HCT116 (cell line): ENCODE measurements around the gene ANKRD26. TPM values are rescaled to one million over a fixed set of nuclear protein-coding genes. Genes with fewer than 3 reads are reported as not detected.

ENCODE experiments used
- ATAC-seq: fragments of 200-7000 bp; cut with Tn5 transposase; 2 replicates; pipeline ENCODE4 v1.9.1; 2020; ENCODE audit warnings: mild to moderate bottlenecking, moderate library complexity
- BruUV-seq: library from RNA; stranded (reverse); fragments of 400-500 nt; replicated peaks from 2 replicates; lab custom pipeline; 2021; lab: Mats Ljungman, UMichigan
- CTCF ChIA-PET: fragments of 300-600 bp; sonication (Branson Sonifier 250); formaldehyde crosslinking; loops from one replicate; lab custom pipeline; 2021; ENCODE audit warnings: antibody characterized with exemption; lab: Charles Lee
- POLR2A ChIA-PET: fragments of 300-600, 350-600 bp; sonication (Branson Sonifier 250); formaldehyde crosslinking; loops from one replicate; lab custom pipeline; 2021; ENCODE audit warnings: antibody characterized with exemption; lab: Charles Lee
- RAD21 ChIA-PET, 2 experiments: fragments of 300-600 bp; sonication (Branson Sonifier 250); formaldehyde crosslinking; loops; one replicate each; lab custom pipeline; 2023; ENCODE audit warnings: low total read pairs in 2 of 2; ENCODE audit not compliant: uncharacterized antibody in 2 of 2, unreplicated experiment in 2 of 2, low non-redundant PET in 1 of 2; lab: Charles Lee
- DNase-seq: peaks from one replicate; pipeline ENCODE4 v3.0.0-alpha.2; 2010; ENCODE audit warnings: low read depth, low spot score
- H2AFZ ChIP-seq: fragments of 200-600 bp; shearing (Covaris generic), sonication (generic); 2 replicates; pipeline ENCODE4 v1.6.1; 2017; ENCODE audit warnings: low read depth, mixed run types, mixed read lengths, antibody characterized with exemption, low read length; ENCODE audit not compliant: poor library complexity, severe bottlenecking
- H3K27ac ChIP-seq: 2 replicates; pipeline ENCODE4 v1.5.1; 2012; ENCODE audit warnings: low read depth, low read length
- H3K27me3 ChIP-seq: fragments of 200-600 bp; sonication (generic); 2 replicates; pipeline ENCODE4 v1.6.1; 2016; ENCODE audit warnings: mixed run types, low read length, mixed read lengths; ENCODE audit not compliant: insufficient read depth
- H3K36me3 ChIP-seq, 2 experiments: fragments of 200-500 bp in 1 of 2; fragments of 200-600 bp in 1 of 2; sonication (Bioruptor generic) in 1 of 2; sonication (generic) in 1 of 2; 2 replicates each; pipeline versions ENCODE4 v1.5.1 to v1.6.1; 2014 to 2016; ENCODE audit warnings: low read length in 2 of 2, inconsistent platforms in 1 of 2, mixed read lengths in 1 of 2, mixed run types in 1 of 2; ENCODE audit not compliant: insufficient read depth in 2 of 2, control insufficient read depth in 1 of 2
- H3K4me1 ChIP-seq, 2 experiments: fragments of 200-600 bp in 1 of 2; sonication (generic) in 1 of 2; 2 replicates each; pipeline versions ENCODE4 v1.5.1 to v1.6.1; 2012 to 2017; ENCODE audit warnings: low read length in 2 of 2, inconsistent platforms in 1 of 2, mild to moderate bottlenecking in 1 of 2, mixed read lengths in 1 of 2, mixed run types in 1 of 2, moderate library complexity in 1 of 2; ENCODE audit not compliant: insufficient read depth in 2 of 2, control insufficient read depth in 1 of 2
- H3K4me2 ChIP-seq: fragments of 200-600 bp; sonication (generic); 2 replicates; pipeline ENCODE4 v1.6.1; 2017; ENCODE audit warnings: mixed run types, low read length, mixed read lengths
- H3K4me3 ChIP-seq, 2 experiments: fragments of 200-600 bp in 1 of 2; sonication (generic) in 1 of 2; replicated peaks in 1 of 2; 2 replicates each; pipeline ENCODE4 v1.5.1; 2011 to 2016; ENCODE audit warnings: low read length in 2 of 2, control low read depth in 1 of 2, low read depth in 1 of 2, mild to moderate bottlenecking in 1 of 2, mixed read lengths in 1 of 2, mixed run types in 1 of 2
- H3K79me2 ChIP-seq: fragments of 200-600 bp; sonication (generic); 2 replicates; pipeline ENCODE4 v1.6.1; 2017; ENCODE audit warnings: mild to moderate bottlenecking, mixed run types, low read length, moderate library complexity, mixed read lengths; ENCODE audit not compliant: insufficient read depth
- H3K9ac ChIP-seq: fragments of 200-600 bp; sonication (generic); 2 replicates; pipeline ENCODE4 v1.6.1; 2016; ENCODE audit warnings: low read length, mixed read lengths
- H3K9me2 ChIP-seq: fragments of 200-600 bp; sonication (generic), shearing (Covaris generic); 2 replicates; pipeline ENCODE4 v1.6.1; 2017; ENCODE audit warnings: mixed run types, mild to moderate bottlenecking, moderate library complexity; ENCODE audit not compliant: insufficient read depth
- H3K9me3 ChIP-seq, 2 experiments: fragments of 200-500 bp in 1 of 2; fragments of 200-600 bp in 1 of 2; sonication (Bioruptor generic) in 1 of 2; sonication (generic) in 1 of 2; 2 replicates each; pipeline ENCODE4 v1.6.1; 2014 to 2017; ENCODE audit warnings: low read length in 2 of 2, mixed read lengths in 2 of 2, inconsistent platforms in 1 of 2, low read depth in 1 of 2, mild to moderate bottlenecking in 1 of 2, mixed run types in 1 of 2, moderate library complexity in 1 of 2; ENCODE audit not compliant: control insufficient read depth in 1 of 2, insufficient read depth in 1 of 2
- H4K20me1 ChIP-seq: fragments of 200-600 bp; sonication (generic), shearing (Covaris generic); 2 replicates; pipeline ENCODE4 v1.6.1; 2017; ENCODE audit warnings: mixed run types, mild to moderate bottlenecking, moderate library complexity; ENCODE audit not compliant: insufficient read depth
- CEBPB ChIP-seq: IDR thresholded peaks from 2 replicates; pipeline ENCODE4 v1.6.1; 2012; ENCODE audit warnings: low read depth
- EGR1 ChIP-seq: IDR thresholded peaks from 2 replicates; pipeline ENCODE4 v1.6.1; 2012; ENCODE audit warnings: low read depth
- ELF1 ChIP-seq: IDR thresholded peaks from 2 replicates; pipeline ENCODE4 v1.6.1; 2012; ENCODE audit warnings: low read depth, borderline replicate concordance
- EZH2 ChIP-seq: fragments of 200-600 bp; sonication (generic); IDR thresholded peaks from 2 replicates; pipeline ENCODE4 v1.6.1; 2017; ENCODE audit warnings: antibody characterized with exemption, mixed run types
- EZH2phosphoT487 ChIP-seq: fragments of 200-600 bp; IDR thresholded peaks from 2 replicates; pipeline ENCODE4 v1.6.1; 2018; ENCODE audit warnings: antibody characterized with exemption, borderline replicate concordance
- JUND ChIP-seq: IDR thresholded peaks from 2 replicates; pipeline ENCODE4 v1.6.1; 2012
- POLR2AphosphoS5 ChIP-seq: IDR thresholded peaks from 2 replicates; pipeline ENCODE4 v1.6.1; 2011; ENCODE audit warnings: mild to moderate bottlenecking, low read depth, low read length, moderate library complexity
- SP1 ChIP-seq: IDR thresholded peaks from 2 replicates; pipeline ENCODE4 v1.6.1; 2012; ENCODE audit warnings: low read depth
- SRF ChIP-seq: IDR thresholded peaks from 2 replicates; pipeline ENCODE4 v1.6.1; 2012; ENCODE audit warnings: low read depth
- YY1 ChIP-seq: IDR thresholded peaks from 2 replicates; pipeline ENCODE4 v1.6.1; 2011; ENCODE audit warnings: low read length, low read depth, moderate library complexity, mild to moderate bottlenecking; ENCODE audit not compliant: insufficient replicate concordance; ENCODE audit errors: extremely low read depth
- ZFX ChIP-seq: fragments of 450-650 bp; IDR thresholded peaks from 2 replicates; pipeline ENCODE4 v1.6.1; 2017
- intact Hi-C: fragments of 100-400 bp; cut with micrococcal nuclease; formaldehyde crosslinking; loops from 2 replicates; pipeline ENCODE4 v1.10.0; 2022
- total RNA-seq: library from RNA; stranded (reverse); gene quantifications from one replicate; pipeline ENCODE4 v1.2.1, GENCODE V29; 2021; ENCODE audit not compliant: unreplicated experiment
- TF ChIP-seq, protein P1 (sequence below): IDR thresholded peaks from 2 replicates; pipeline ENCODE4 v1.6.1; 2012
- TF ChIP-seq, protein P2 (sequence below): IDR thresholded peaks from 2 replicates; pipeline ENCODE4 v1.6.1; 2012; ENCODE audit warnings: low read depth
- TF ChIP-seq, protein P3 (sequence below): IDR thresholded peaks from 2 replicates; pipeline ENCODE4 v1.6.1; 2011; ENCODE audit warnings: mild to moderate bottlenecking, low read length, moderate library complexity; ENCODE audit not compliant: insufficient replicate concordance; ENCODE audit errors: extremely low read depth
- TF ChIP-seq, protein P4 (sequence below): IDR thresholded peaks from 2 replicates; pipeline ENCODE4 v1.6.1; 2012
- TF ChIP-seq, protein P5 (sequence below), 3 experiments: fragments of 200-600 bp in 1 of 3; sonication (generic) in 1 of 3; IDR thresholded peaks in 2 of 3; conservative IDR thresholded peaks in 1 of 3; 2 replicates each; pipeline ENCODE4 v1.5.1; 2012 to 2017; ENCODE audit warnings: low read depth in 2 of 3, low read length in 2 of 3, antibody characterized with exemption in 1 of 3, borderline replicate concordance in 1 of 3, control low read depth in 1 of 3, mild to moderate bottlenecking in 1 of 3, mixed read lengths in 1 of 3, mixed run types in 1 of 3, moderate library complexity in 1 of 3; ENCODE audit not compliant: insufficient read depth in 1 of 3

ANKRD26 gene
- total RNA-seq, 1 experiment from 2014 or later: 5.5 TPM

DNA sequence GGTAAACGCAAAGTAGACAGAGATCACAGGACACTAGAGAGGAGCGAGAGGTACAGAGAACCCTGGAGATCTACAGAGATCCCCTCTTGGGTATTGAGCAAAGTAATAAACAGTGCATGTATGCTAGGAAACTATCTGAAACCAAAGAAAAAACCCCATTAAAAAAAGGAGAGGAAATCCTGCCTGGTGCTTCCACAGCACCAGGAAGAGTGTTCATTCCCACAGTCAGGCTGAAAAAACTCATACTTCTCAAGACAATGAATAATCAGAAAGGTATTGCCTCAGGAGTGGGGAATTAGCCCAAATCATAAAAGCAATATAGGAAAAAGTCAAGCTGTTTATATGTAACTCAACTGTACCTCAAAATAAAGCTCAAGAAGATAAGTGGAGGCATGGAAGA lies 59.1 kb downstream of the ANKRD26 start:
- H3K36me3 ChIP-seq: peaks cover 5 to 7% of the 10 kb centered on the region in 2 experiments; a peak in 2 of 4 replicates
- POLR2A ChIA-PET: no interaction called here
- H3K27ac ChIP-seq: no peak overlapping the region
- ATAC-seq: no peak
- H3K9me3 ChIP-seq: no peaks in the 10 kb centered on the region
- no peak overlapping the region for H3K9ac ChIP-seq
- H3K4me1 ChIP-seq: no peaks in the 10 kb centered on the region
- TF ChIP-seq EZH2phosphoT487 (no peak), EZH2 (no peak), POLR2AphosphoS5 (no peak), JUND (no peak), ELF1 (no peak), SP1 (no peak), SRF (no peak), YY1 (no peak), CEBPB (no peak), EGR1 (no peak), ZFX (no peak)
- TF ChIP-seq, protein P1, sequence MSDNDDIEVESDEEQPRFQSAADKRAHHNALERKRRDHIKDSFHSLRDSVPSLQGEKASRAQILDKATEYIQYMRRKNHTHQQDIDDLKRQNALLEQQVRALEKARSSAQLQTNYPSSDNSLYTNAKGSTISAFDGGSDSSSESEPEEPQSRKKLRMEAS: no peak
- TF ChIP-seq, protein P2, sequence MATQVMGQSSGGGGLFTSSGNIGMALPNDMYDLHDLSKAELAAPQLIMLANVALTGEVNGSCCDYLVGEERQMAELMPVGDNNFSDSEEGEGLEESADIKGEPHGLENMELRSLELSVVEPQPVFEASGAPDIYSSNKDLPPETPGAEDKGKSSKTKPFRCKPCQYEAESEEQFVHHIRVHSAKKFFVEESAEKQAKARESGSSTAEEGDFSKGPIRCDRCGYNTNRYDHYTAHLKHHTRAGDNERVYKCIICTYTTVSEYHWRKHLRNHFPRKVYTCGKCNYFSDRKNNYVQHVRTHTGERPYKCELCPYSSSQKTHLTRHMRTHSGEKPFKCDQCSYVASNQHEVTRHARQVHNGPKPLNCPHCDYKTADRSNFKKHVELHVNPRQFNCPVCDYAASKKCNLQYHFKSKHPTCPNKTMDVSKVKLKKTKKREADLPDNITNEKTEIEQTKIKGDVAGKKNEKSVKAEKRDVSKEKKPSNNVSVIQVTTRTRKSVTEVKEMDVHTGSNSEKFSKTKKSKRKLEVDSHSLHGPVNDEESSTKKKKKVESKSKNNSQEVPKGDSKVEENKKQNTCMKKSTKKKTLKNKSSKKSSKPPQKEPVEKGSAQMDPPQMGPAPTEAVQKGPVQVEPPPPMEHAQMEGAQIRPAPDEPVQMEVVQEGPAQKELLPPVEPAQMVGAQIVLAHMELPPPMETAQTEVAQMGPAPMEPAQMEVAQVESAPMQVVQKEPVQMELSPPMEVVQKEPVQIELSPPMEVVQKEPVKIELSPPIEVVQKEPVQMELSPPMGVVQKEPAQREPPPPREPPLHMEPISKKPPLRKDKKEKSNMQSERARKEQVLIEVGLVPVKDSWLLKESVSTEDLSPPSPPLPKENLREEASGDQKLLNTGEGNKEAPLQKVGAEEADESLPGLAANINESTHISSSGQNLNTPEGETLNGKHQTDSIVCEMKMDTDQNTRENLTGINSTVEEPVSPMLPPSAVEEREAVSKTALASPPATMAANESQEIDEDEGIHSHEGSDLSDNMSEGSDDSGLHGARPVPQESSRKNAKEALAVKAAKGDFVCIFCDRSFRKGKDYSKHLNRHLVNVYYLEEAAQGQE: no peak
- TF ChIP-seq, protein P3, sequence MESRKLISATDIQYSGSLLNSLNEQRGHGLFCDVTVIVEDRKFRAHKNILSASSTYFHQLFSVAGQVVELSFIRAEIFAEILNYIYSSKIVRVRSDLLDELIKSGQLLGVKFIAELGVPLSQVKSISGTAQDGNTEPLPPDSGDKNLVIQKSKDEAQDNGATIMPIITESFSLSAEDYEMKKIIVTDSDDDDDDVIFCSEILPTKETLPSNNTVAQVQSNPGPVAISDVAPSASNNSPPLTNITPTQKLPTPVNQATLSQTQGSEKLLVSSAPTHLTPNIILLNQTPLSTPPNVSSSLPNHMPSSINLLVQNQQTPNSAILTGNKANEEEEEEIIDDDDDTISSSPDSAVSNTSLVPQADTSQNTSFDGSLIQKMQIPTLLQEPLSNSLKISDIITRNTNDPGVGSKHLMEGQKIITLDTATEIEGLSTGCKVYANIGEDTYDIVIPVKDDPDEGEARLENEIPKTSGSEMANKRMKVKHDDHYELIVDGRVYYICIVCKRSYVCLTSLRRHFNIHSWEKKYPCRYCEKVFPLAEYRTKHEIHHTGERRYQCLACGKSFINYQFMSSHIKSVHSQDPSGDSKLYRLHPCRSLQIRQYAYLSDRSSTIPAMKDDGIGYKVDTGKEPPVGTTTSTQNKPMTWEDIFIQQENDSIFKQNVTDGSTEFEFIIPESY: no peak
- TF ChIP-seq, protein P4, sequence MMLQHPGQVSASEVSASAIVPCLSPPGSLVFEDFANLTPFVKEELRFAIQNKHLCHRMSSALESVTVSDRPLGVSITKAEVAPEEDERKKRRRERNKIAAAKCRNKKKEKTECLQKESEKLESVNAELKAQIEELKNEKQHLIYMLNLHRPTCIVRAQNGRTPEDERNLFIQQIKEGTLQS: no peak
- TF ChIP-seq, protein P5, sequence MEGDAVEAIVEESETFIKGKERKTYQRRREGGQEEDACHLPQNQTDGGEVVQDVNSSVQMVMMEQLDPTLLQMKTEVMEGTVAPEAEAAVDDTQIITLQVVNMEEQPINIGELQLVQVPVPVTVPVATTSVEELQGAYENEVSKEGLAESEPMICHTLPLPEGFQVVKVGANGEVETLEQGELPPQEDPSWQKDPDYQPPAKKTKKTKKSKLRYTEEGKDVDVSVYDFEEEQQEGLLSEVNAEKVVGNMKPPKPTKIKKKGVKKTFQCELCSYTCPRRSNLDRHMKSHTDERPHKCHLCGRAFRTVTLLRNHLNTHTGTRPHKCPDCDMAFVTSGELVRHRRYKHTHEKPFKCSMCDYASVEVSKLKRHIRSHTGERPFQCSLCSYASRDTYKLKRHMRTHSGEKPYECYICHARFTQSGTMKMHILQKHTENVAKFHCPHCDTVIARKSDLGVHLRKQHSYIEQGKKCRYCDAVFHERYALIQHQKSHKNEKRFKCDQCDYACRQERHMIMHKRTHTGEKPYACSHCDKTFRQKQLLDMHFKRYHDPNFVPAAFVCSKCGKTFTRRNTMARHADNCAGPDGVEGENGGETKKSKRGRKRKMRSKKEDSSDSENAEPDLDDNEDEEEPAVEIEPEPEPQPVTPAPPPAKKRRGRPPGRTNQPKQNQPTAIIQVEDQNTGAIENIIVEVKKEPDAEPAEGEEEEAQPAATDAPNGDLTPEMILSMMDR (IDR thresholded peaks at IDR 0.05 in 2 of 3, conservative IDR thresholded peaks at IDR 0.05 in 1 of 3; ENCODE audit: borderline replicate concordance in 1 of 3, insufficient read depth in 1 of 3, low read depth in 2 of 3, low read length in 2 of 3): no peak
- TF ChIP-seq, all 23 proteins: peak for 0
- no peak overlapping the region for H2AFZ ChIP-seq
- no peak for DNase-seq
- H3K79me2 ChIP-seq: no peaks in the 10 kb centered on the region
- H3K4me2 ChIP-seq: no peak overlapping the region
- ChIA-PET CTCF (no interaction called here), RAD21 (no interaction called here)
- no peaks in the 10 kb centered on the region for H4K20me1 ChIP-seq
- H3K27me3 ChIP-seq: no peaks in the 10 kb centered on the region
- no TSS peak for BruUV-seq
- no peak overlapping the region for H3K4me3 ChIP-seq
- intact Hi-C loops: no loop called here
- no peaks in the 10 kb centered on the region for H3K9me2 ChIP-seq
